GM12874 (cell line): ENCODE results near the gene PODXL2.

ENCODE experiments used
- TF ChIP-seq, protein P1 (sequence below): IDR thresholded peaks from 2 replicates; pipeline ENCODE4 v1.5.1; 2011; ENCODE audit warnings: low read depth, mild to moderate bottlenecking, control low read depth, low read length, moderate library complexity; ENCODE audit not compliant: insufficient read depth

PODXL2 gene

DNA sequence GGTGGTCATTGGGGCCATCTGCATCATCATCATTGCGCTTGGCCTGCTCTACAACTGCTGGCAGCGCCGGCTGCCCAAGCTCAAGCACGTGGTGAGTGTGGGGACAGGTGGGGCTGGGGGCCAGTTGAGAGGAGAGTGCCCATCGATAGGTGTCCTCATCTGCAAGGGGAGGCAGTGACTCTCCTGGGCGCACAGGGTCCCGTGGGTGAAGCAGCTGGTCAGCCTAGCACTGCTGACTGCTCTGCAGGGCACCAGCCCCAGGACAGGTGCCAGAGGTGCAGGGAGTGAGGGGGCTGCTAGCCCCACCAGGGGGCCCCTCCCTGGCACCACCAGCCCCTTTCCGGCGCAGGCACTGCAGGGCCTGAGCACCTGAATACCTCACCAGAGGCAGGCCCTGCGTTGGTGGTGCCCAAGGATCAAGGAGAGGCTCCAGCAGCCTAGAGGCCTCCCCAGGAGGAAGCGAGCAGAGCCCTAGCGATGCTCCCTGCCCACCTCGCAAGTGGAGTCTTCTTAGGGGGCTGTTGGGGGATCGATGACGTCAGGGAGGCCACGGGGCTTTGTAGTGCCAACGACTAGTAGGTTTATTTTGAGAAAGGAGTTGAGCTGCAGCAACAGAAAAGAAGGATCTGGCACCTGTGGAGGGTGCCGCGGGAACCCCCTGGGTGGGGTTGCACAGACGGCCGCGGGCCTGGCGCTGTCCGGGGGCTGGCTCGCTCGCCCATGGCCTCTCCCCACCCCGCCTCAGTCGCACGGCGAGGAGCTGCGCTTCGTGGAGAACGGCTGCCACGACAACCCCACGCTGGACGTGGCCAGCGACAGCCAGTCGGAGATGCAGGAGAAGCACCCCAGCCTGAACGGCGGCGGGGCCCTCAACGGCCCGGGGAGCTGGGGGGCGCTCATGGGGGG, 42.8 kb downstream of the PODXL2 start:
- TF ChIP-seq, protein P1, sequence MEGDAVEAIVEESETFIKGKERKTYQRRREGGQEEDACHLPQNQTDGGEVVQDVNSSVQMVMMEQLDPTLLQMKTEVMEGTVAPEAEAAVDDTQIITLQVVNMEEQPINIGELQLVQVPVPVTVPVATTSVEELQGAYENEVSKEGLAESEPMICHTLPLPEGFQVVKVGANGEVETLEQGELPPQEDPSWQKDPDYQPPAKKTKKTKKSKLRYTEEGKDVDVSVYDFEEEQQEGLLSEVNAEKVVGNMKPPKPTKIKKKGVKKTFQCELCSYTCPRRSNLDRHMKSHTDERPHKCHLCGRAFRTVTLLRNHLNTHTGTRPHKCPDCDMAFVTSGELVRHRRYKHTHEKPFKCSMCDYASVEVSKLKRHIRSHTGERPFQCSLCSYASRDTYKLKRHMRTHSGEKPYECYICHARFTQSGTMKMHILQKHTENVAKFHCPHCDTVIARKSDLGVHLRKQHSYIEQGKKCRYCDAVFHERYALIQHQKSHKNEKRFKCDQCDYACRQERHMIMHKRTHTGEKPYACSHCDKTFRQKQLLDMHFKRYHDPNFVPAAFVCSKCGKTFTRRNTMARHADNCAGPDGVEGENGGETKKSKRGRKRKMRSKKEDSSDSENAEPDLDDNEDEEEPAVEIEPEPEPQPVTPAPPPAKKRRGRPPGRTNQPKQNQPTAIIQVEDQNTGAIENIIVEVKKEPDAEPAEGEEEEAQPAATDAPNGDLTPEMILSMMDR, result no peak

DNA sequence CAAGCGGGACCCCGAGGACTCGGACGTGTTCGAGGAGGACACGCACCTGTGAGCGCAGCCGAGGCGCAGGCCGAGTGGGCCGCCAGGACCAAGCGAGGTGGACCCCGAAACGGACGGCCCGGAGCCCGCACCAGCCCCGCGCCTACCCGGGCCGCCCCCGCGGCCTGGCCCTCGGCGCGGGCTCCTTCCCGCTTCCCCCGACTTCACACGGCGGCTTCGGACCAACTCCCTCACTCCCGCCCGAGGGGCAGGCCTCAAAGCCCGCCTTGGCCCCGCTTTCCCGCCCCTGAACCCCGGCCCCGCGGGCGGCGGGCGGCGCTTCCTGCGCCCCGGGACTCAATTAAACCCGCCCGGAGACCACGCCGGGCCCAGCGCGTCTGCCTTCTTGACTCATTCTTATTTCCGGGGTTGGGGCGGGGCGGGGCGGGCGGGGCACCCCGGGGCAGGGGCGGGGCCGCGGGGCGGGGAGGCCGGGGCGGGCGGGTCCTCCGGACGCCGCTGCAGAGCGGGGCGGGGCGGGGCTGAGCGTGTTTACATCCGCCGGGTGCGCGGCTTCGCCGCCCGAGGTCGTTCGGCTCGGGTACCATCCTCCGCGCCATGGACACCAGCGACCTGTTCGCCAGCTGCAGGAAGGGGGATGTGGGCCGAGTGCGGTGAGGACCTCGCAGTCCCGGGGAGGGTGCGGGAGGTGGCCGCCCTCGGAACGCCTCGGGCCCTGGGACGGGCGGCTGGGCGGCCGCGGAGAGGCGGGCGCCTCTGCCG, 43.6 kb downstream of the PODXL2 start, which contains the start of gene ABTB1:
TSS of gene ABTB1 (plus strand) at position 524 of the 762 bp plus-strand sequence. CDS start at position 598, 74 bp downstream.
- TF ChIP-seq, protein P1, result no peak

DNA sequence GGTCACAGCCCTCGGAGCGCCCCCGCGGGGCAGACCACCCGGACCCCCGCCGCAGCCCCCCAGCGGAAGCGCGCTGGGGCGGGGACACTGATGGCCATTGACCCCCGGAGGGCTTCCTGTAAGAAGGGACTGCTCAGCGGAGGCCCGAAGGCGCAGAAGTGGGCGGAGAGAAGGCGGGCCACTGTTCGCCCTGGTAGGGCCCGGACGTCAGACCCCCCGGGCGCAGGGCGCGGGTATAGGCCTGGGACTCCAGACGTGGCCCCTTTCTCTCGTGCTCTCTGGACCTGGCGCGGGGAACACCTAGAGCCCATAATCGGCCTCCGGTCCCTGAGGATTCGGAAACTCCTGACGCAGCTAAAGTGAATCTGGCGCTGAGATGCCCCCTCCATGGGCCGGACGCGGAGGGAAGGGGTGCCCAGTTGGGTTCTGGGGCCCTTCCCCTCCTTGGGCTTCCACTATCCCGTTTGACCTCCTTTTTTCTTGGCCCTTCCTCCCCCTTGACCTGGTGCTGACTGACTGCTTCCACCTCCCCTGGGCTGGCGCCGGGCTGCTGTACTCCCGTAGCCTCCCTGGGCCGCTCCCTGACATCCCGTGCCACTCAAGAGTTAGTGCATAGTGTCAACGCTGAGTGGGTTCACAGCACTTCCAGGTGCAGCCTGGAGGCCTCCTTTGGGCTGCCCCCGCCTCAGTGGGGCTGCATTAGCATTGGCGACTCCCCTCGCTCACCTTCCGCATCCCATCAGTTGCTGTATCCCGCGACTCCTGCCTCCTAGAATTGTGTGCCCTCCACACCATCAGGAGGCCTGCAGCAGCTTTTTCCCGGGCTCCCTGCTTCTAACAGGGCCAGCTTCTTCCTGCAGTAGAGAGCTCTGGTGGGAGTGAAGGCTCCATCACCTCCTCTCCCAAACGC, 44.5 kb downstream of the PODXL2 start:
- TF ChIP-seq, protein P1, result no peak

DNA sequence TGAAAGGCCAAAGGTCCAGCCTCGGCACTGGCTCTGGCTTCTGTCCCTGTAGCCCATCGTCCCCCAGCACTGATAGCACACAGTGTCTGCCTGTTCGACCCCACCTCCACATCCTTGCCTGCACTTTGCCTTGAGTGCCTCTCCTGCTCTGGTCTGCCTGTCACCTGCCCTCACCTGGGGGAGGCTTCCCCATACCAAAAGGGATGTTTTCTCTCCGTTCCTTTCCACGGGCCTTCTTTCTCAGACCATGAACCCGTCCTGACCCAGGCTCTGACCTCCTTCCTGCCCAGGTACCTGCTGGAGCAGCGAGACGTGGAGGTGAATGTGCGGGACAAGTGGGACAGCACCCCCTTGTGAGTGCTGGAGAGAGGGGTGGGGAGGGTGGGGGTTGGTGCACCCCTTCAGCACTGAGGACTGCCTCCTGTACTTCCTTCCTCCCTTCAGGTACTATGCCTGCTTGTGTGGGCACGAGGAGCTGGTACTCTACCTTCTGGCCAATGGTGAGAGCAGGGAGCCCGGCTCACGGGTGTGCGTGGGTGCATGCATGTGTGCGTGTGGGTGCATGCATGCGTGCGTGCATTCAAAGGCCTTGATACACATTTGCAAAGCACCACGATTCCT, 45.2 kb downstream of the PODXL2 start:
- TF ChIP-seq, protein P1, result no peak

DNA sequence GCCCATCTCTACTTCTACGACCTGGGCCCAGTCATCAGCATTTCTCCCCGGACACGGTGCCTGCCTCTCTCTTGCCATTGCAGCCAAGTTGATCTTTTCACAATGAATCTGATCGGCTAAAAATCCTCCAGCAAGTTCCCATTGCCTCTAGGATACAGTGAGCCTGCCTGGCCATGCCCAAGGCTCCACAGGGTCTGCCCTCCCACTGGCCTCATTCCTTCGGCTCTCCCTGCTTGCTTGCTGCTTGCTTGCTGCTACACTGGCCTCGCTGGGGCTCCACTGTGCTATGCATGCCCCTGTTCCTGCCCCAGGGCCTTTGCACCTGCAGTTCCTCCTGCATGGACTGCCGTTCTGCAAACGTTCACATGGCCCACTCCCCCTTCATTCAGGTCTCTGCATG, 45.8 kb downstream of the PODXL2 start:
- TF ChIP-seq, protein P1, result no peak

DNA sequence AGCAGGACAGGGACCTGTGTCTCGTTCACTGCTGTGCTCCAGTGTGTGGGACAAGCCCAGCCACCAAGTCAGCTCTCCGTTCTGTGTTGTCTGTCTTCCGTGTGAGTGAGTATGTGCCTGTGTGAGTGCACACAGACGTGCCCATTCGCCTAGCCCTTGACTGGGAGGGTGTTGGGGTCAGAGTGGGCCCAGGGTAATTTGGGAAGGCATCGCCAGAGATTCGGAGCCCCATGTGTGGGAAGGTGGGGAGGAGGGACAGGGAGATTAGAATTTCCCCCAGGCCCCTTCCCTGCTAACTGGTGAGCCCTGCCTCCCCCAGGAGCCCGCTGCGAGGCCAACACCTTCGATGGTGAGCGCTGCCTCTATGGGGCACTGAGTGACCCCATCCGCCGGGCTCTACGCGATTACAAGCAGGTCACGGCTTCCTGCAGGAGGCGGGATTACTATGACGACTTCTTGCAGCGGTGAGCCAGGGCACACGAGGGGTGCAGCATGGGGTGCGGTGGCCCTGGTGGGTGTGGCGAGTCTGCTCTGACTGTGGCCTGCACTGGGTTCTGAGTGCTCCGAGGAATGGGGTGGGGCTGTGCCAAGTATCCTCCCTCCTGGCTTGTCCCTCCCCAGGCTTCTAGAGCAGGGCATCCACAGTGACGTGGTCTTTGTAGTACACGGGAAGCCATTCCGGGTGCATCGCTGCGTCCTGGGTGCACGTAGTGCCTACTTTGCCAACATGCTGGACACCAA, 46.8 kb downstream of the PODXL2 start:
- TF ChIP-seq, protein P1, result no peak
